HepG2 (cell line): ENCODE results near the gene RERE.

Source experiments
- CREB3 ChIP-seq: sonication (generic); formaldehyde crosslinking; IDR thresholded peaks from 2 replicates; pipeline ENCODE4 v1.5.0; 2020; ENCODE audit warnings: missing genetic modification reagents
- CTCF ChIP-seq: sonication (generic); formaldehyde crosslinking; IDR thresholded peaks from 2 replicates; pipeline ENCODE4 v1.5.0; 2020; ENCODE audit warnings: mild to moderate bottlenecking, missing genetic modification reagents, moderate library complexity
- HMG20A ChIP-seq: IDR thresholded peaks from 2 replicates; pipeline ENCODE4 v1.6.1; 2016; ENCODE audit warnings: borderline replicate concordance
- NCOA5 ChIP-seq: sonication (generic); formaldehyde crosslinking; IDR thresholded peaks from 2 replicates; pipeline ENCODE4 v1.4.0; 2020; ENCODE audit warnings: missing genetic modification reagents
- RXRA ChIP-seq: sonication (generic); formaldehyde crosslinking; IDR thresholded peaks from 2 replicates; pipeline ENCODE4 v1.5.1; 2020; ENCODE audit warnings: missing genetic modification reagents
- SPEN ChIP-seq: sonication (generic); formaldehyde crosslinking; IDR thresholded peaks from 2 replicates; pipeline ENCODE4 v1.5.1; 2020; ENCODE audit warnings: low read depth, mild to moderate bottlenecking, missing genetic modification reagents
- ZFP62 ChIP-seq: sonication (generic); formaldehyde crosslinking; IDR thresholded peaks from 2 replicates; pipeline ENCODE4 v1.4.0; 2020; ENCODE audit warnings: missing genetic modification reagents
- ZNF646 ChIP-seq: sonication (generic); formaldehyde crosslinking; IDR thresholded peaks from 2 replicates; pipeline ENCODE4 v1.9.0; 2021; ENCODE audit warnings: mild to moderate bottlenecking, missing genetic modification reagents
- ZNF850 ChIP-seq: sonication (generic); formaldehyde crosslinking; conservative IDR thresholded peaks from 2 replicates; pipeline ENCODE4 v1.9.0; 2021; ENCODE audit warnings: mild to moderate bottlenecking, missing genetic modification reagents
- TF ChIP-seq, protein P1 (sequence below): sonication (generic); formaldehyde crosslinking; conservative IDR thresholded peaks from 2 replicates; pipeline ENCODE4 v1.4.0; 2020; ENCODE audit warnings: missing genetic modification reagents

- TF ChIP-seq SPEN (CRISPR knock-in tag) (no peak), ZNF646 (CRISPR knock-in tag) (no peak; the same call in 1 of the 2 replicates), CTCF (no peak), ZFP62 (CRISPR knock-in tag) (no peak), CREB3 (CRISPR knock-in tag) (no peak), NCOA5 (CRISPR knock-in tag) (no peak), HMG20A (CRISPR knock-in tag) (peak; percentile 75; the same call in 1 of the 2 replicates), ZNF850 (no peak), RXRA (CRISPR knock-in tag) (peak; percentile 71; the same call in 1 of the 2 replicates)
- TF ChIP-seq, protein P1, sequence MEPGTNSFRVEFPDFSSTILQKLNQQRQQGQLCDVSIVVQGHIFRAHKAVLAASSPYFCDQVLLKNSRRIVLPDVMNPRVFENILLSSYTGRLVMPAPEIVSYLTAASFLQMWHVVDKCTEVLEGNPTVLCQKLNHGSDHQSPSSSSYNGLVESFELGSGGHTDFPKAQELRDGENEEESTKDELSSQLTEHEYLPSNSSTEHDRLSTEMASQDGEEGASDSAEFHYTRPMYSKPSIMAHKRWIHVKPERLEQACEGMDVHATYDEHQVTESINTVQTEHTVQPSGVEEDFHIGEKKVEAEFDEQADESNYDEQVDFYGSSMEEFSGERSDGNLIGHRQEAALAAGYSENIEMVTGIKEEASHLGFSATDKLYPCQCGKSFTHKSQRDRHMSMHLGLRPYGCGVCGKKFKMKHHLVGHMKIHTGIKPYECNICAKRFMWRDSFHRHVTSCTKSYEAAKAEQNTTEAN (CRISPR knock-in tag) = peak; percentile 42; the same call in 1 of the 2 replicates
These were observed 149.4 kb downstream of the RERE start for GRCh38 chr1:8667869-8668594.
